GM21360 (cell line): ENCODE results near the gene LRRC74B.

Source experiments
- ATAC-seq: cut with Tn5 transposase; IDR thresholded peaks from one replicate; pipeline ENCODE4 v1.9.1; 2021; ENCODE audit warnings: mild to moderate bottlenecking, moderate library complexity; ENCODE audit not compliant: unreplicated experiment

The LRRC74B gene

DNA sequence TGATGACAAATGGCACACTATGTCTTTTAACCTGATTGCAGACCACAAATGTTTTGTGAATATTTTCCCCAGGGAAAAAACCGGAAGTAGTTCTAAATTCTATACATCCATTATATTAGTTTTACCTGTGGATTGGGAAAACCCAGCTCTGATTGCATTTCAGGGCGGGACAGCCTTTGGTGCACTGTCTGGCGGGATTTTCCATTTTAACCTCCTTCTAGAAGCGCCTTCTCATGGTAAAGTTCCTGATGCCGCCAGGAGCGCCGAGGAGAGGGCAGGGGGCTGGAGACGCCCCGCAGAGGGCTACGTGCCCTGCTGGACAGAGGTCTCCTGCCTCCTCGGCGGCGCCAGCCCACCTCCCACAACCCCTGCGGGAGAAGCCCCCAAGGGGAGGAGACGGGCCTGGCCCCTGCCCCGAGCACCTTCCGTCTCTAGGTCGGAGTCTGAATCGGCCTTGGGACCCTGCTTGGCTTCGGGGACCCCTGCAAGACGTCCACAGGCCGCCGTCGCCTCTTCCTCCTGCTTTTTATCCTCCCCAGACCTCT is 32.0 kb upstream of the LRRC74B start:
- ATAC-seq: no peak

DNA sequence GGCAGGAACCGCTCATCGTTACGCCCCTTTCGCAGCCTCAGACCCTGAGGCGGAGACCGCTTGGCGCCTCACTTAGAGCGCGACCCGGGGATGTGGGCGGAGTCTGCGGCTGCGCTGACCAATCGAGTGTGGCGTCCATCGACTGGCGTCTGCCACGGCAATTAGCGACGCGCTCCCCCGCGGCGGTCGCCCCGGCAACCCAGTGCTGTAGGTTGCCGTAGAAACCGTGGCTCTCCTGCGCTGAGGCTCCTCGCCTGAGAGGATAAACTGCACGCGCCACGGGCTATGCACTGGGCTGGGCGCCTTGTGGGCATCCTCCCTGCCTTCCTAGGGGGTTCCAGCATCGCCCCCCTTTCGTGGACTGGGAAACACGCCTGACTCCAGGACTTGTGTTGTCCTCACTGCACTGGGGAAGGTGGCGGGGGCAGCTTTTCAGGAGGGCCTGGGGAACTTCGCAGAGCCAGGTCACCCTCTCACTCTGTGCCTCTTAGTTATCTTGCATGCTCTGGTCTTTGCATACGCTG is 31.5 kb upstream of the LRRC74B start:
- peak; percentile 63 for ATAC-seq

DNA sequence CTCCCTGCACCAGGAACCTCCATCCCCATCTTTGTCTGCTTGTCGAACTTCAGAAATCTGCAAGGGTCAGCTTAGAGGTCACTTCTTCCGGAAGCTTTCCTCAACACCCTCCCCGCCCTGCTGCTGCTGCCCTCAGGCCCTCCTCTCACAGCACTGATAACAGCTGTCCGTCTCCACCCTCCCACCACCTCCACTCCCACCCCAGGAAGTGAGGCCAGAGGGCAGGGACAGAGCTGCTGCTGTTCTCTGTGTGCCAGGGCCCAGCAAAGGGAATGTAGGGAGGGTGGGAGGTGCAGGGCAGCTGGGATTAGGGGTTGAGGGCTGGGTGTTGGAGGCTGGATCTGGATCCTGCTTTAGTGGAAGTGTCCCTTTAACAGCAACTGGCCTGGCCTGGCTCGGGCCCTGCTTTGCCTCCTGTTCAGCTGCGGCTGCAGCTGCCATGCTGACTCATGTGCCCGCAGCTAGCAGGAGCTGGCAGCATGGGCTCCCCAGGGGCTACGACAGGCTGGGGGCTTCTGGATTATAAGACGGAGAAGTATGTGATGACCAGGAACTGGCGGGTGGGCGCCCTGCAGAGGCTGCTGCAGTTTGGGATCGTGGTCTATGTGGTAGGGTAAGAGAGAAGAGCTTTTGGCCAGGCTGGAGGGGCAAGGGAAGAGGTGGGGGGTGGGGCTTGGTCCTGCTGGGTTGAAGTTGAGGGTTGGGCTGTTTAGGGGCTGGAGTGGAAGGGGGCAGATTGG is 30.9 kb upstream of the LRRC74B start, which contains the start of gene P2RX6:
P2RX6 (plus strand) TSS at position 440 of the 740 bp plus-strand sequence; CDS start at position 450, 10 bp downstream.
- ATAC-seq: no peak

DNA sequence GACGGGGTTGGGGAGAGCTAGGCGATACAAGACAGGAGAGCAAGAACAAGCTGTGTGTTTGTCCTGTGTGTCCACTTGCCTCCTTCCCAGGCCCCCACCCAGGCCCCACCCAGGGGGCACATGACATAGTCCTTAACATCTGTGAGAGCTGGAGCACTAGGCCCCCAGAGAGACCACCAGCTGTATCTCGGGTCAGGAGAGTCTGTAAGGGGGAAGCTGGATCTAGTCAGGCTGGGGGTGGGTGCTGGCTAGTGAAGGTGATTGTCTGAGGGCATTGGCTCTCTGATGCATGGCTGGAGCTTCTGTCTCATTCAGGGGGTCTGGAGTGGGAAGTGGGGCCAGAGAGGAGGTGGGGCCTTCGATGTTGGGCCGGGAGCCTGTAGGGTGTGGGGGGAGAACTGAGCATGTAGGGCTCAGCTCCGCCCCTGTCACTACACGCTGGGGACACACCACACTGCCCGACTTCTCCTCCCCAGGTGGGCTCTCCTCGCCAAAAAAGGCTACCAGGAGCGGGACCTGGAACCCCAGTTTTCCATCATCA is 30.2 kb upstream of the LRRC74B start:
- no peak for ATAC-seq

DNA sequence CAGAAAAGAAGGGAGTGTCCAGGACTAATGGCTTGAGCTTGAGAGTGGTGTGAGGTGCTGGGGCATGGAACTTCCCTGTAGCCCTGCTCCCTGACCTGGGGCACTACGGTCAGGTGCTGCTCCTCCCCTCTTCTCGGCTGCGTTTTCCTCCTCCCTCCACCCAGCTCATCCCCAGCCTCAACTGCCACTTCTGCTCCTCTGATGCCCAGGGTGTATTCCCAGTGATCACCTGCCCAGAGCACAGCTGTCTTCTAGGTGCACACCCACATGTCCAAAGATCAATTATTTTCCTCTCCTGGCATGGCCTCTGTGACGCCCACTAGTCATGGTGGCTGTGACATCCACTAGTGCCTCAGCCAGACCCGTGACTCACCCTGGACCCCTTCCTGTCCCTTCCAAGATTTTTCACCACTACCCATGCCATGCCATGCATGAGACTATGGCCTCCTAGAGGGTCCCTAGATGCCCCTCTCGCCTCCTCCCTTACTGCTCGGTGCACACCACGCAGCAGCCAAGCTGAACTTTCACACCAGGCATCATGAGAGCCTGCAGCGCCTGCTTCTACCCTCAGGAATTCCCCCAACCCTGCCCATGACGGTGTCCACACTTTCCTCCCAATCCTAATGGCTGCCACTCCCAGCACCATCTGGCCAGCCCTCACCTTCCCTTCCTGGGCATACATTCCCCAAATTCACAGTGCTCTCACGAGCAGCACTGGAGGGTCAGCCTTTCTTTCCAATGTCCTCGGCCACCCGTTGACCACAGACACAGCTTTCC is 28.9 kb upstream of the LRRC74B start:
- ATAC-seq: no peak

DNA sequence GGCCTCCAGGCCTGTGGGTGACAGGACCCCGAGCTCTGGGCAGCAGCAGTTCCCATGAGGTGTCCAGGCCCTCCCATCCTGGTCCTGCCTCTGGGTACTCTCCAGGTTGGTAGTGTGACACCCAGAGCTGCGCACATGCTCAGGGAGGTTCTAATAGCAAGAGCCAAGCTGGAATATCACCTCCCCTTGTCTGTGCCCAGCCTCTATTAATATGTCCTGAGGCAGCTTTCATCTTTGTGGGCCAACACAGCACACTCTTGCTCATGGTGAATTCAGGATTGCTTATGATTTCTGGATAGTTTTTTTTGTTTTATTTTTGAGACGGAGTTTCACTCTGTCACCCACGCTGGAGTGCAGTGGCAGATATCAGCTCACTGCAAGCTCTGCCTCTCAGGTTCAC is 27.4 kb upstream of the LRRC74B start:
- ATAC-seq: no peak

DNA sequence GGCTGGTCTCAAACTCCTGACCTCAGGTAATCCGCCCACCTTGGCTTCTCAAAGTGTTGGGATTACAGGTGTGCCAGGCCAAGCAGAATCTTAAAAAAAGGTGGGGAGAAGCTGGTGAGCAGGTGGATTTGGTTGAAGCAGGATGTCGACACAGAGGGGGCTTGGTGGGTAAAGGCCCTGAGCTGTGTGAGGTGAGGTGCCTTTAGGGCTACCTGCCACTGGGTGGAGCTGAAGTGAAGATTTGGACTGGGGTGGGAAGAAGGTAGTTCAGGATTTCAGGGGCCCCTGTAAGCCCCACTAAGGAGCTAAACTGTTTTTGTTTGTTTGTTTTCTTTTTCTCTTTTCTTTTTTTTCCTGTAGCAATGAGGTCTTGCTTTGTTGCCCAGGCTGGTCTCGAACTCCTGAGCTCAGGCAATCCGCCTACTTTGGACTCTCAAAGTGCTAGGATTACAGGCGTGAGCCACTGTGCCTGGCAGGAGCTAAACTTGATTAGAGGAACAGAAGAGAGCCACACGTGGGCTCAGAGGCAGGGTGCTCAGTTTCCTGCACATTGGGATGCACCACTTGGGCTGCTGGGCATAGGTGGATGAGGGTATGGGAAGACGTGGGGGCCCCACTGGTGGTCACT is 24.8 kb upstream of the LRRC74B start:
- no peak for ATAC-seq

DNA sequence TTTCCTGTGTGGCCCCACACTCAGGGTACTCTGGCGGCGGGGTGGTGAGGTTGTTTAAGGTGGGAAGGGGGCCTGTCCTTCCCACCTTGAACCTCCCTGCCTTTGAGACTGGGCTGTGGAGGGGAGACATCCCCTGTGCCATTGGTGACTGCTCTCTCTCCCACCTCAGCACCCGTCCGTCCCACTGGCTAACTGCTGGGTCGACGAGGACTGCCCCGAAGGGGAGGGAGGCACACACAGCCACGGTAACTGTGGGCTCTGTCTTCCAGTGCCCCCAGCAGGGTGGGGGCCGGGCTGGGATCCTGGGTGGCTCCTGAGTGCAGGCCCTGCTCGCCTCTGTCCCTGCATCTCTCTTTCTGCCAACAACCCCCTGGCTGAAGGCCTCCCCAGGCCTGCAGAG is 23.2 kb upstream of the LRRC74B start:
- ATAC-seq: no peak

DNA sequence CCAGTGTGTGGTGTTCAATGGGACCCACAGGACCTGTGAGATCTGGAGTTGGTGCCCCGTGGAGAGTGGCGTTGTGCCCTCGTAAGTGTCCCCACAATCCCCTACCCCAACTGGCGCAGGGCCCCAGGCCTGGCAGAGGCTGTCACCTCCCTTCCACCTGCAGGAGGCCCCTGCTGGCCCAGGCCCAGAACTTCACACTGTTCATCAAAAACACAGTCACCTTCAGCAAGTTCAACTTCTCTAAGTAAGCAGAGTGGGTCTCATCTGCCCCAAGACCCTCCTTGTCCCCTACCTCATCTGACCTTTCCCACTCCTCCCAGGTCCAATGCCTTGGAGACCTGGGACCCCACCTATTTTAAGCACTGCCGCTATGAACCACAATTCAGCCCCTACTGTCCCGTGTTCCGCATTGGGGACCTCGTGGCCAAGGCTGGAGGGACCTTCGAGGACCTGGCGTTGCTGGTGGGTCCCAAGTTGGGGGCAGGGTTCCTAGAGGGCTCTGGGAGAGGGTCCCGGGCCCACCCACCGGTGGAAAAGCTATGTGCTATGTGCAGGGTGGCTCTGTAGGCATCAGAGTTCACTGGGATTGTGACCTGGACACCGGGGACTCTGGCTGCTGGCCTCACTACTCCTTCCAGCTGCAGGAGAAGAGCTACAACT is 22.7 kb upstream of the LRRC74B start:
- no peak for ATAC-seq

DNA sequence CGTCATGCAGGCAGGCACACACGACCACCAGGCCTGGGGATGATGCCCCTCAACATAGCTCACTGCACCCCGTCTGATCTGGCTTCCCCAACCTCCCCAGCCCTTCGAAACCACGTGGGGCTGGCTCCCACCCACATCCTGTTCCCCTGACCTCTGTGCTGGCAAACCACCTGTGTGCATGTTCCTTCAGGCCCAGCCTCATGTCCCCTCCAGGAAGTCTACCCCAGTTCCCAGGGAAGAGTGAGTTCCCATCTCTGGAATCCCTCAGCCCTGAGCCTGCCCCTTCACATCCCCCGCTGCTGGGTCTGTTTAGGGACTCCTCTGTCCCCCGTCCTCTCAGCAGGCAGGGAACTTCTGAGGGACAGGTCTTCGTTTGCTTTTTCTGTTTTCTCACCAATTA is 20.5 kb upstream of the LRRC74B start:
- ATAC-seq: no peak

DNA sequence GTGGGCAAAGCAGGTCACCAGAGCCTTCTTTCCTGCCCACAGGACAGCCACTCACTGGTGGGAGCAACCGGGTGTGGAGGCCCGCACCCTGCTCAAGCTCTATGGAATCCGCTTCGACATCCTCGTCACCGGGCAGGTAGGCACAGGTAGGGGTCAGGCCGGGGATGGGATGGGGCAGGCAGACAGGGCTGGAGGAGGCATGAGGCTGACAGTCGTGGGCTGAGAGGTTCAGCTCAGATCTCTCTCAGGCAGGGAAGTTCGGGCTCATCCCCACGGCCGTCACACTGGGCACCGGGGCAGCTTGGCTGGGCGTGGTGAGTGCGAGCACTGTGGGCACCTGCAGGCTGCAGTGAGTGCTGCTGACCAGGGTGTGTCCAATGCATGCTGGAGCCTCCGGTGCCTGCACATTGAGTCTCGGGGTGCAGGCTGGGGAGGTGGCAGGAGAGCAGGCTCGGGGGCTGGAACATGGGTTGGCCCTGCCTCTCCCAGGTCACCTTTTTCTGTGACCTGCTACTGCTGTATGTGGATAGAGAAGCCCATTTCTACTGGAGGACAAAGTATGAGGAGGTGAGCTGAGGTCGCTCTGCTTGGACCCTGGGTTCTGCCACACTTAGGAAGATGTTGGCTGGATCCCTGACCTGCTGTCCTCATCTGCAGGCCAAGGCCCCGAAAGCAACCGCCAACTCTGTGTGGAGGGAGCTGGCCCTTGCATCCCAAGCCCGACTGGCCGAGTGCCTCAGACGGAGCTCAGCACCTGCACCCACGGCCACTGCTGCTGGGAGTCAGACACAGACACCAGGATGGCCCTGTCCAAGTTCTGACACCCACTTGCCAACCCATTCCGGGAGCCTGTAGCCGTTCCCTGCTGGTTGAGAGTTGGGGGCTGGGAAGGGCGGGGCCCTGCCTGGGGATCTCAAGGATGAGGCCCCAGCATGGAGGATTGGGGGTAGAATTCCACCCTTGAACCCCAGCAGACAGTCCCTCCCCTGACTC is 19.7 kb upstream of the LRRC74B start:
- no peak for ATAC-seq

DNA sequence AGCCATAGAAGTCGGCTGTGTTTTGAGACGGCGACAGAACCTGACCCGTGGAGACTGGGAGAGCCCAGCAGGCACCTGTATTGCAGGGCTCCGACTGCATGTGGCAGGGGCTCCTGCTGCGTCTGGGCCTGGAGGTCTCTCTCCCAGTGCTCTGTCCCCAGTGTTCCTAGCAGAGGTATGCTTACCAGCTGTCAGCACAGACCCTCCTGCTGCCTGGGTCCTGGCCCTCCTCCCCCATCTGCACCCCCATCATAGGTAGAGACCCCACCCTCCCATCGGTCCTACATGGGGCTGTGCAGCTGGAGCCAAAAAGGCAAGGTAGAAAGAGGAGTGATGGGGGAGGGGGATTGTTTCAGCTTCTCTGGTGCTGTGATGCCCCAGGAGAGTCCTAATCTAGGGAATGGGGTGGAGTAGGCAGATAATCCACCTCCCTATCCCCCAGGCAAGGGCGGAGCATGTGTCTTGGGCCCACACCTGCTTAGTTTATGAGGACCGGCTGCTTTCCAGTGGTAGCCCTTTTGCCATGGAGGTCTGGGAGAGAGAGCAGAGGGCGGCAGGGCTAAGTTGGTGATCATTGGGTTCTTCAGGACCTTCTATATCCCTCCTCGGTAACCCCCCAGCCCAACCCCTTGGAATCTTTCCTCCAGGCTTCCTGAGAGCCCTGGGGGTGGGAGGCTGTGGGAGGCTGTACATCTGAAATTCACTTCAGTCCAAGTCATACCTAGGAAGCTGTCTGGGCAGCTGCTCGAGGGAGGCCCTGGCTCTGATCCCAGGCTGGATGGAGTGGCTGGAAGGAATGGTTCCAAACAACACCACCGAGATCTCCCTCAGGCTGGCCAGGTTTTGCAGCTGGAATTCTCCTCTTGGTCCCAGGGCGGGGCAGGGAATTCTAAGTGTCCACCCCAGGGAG is 18.7 kb upstream of the LRRC74B start:
- no peak for ATAC-seq

DNA sequence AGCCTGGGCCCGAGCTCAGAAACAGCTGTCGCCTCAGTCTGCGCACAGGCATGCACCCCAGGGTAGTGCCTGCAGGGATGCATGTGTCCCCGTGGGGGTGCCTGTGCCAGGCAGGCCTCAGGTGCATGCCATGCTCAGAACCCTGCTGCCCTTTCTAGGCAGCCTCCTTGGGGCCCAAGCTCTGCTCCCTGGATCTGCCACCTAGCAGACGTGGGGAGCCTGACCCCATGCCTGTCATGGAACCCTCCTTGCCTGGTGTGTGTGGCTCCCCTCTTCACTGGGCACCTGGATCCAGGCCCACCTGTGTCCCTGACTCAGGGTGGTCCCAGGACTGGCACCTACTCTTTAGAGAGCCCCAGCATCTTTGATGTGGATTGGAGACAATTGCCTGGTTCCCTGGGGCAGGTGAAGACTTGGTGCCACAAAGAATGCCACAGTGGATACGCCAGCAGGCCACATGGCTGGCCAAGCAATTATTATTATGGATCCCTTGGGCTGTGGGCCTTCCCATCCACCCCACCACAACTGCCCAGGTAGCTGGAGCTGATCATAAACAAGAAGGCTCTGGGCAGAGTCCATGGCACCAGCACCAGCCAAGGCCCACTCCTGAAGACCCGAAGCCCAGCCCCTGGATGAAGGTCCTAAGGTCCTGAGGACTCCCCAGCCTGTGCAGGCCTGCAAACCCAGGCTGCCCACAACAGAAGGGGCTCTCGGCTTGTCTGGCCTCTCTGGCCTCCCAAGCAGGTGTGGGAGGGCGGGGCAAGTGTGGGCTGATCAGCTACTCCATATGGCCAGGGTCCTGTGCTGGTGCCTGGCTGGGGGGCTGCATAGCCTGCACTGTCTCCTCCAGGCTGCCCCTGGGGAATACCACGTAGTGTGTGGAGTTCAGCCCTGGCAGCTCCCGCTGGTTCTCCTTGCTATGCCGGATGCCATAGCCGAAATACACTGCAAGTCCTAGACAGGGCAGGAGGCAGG is 17.2 kb upstream of the LRRC74B start:
- ATAC-seq: no peak

DNA sequence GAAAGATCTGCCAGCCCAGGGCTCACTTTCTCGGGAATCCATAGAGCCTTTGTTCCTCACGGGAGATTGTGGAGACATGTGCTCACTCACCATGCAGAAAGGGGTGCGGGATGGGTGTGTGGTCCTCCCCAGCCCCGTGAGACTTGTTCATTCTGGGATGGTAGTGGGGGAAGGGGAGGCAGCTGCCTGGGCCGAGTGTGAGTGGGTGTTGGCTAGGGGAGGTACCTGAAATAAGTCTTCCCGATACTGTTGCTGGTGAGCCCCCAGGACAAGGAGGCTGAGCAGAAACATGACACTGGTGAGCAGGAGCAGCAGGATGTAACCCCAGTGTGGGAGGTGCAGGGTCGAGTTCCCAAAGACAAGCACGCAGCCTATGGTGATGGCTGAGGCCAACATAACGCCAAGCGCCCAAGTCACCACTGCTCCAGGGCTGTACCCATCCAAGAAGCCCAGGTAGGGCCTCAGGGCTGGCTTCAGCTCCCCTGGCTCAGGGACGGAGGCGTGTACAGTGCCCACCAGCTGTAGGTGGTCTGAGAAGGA is 16.2 kb upstream of the LRRC74B start:
- ATAC-seq: no peak

DNA sequence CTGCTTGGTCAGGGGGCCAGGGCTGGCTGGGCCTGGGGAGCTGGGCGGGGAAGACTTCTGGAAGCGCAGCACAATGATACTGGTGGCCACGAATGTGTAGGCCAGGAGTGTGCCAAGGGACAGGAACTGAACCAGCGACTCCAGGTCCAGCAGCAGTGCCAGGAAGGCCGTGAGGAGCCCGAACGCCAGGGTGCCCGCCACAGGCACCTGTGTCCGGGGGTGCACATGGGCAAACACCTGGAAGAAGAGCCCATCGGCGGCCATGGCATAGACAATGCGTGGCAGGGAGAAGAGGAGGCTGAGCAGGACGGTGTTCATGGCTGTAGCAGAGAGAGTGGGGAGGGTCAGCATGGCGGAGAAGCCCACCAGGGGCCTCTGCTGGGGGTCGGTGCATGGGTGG is 15.7 kb upstream of the LRRC74B start:
- ATAC-seq: no peak

DNA sequence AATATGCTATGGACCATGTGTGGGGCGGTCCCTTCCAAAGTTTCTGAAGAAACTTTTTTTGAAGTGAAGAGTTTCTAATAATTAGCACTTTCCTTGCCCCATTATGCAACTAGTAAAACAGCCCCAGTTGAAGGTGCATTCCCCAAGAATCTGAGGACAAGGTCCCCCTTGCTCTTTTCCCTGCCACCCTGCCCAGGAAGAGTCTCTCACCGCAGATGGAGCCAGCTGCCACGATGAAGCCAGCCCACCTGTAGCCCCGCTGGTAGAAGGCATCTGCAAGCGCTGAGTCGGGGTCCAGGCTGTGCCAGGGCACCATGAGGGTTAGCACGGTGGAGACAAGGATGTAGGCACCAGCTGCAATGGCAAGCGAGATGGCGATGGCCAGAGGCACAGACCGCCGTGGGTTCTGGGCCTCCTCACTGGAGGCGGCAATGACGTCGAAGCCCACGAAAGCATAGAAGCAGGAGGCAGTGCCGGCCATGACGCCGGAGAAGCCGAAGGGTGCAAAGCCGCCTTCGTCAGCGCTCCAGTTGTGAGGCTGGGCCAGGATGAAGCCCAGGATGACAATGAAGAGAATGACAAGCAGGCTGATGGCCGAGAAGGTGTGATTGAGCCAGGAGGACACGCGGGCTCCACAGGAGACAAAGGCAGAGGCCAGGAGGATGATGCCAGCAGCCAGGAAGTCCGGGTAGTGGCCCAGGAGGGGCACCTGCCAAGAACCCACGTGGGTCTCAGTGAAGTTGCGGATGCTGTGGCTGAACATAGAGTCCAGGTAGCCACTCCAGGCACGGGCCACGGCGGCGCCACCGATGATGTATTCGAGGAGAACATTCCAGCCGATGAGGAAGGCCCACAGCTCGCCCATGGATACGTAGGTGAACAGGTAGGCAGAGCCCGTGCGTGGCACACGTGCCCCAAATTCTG is 14.9 kb upstream of the LRRC74B start:
- ATAC-seq: no peak
